ENCODE measurements around the gene NAA16. TPM values are rescaled to one million over a fixed set of nuclear protein-coding genes. Genes with fewer than 3 reads are reported as not detected.
"Not testable (repeated sequence)": the region's sequence is repeated elsewhere in the genome, so short reads cannot be mapped to it uniquely, and the experiment has no call there.

NAA16 gene
- total RNA-seq, 1 donor from 2014 or later, result 7.4 TPM

DNA sequence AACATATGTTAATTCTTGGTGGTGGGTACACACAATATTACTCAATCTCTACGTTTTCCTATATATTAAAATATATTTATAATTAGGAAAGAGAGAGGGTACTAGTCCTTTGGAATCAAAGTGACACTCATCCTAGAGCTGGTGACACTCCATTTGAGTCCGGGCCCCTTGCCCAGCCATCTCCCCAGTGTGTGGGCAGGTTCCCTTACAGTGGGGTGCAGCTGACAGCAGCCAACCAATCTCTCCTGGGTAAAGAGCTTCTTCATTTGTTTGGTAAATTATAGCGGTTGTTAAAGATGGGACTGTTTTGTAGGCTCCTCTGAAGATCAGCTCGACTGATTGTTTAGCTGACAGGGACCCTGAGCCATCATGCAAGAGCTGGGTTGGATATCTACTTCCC lies 109.1 kb downstream of the NAA16 start:
- DNase-seq (ENCODE audit: missing footprints) (no peak), ATAC-seq (no peak)
- intact Hi-C loops (cut with DNase I), result no loop called here

DNA sequence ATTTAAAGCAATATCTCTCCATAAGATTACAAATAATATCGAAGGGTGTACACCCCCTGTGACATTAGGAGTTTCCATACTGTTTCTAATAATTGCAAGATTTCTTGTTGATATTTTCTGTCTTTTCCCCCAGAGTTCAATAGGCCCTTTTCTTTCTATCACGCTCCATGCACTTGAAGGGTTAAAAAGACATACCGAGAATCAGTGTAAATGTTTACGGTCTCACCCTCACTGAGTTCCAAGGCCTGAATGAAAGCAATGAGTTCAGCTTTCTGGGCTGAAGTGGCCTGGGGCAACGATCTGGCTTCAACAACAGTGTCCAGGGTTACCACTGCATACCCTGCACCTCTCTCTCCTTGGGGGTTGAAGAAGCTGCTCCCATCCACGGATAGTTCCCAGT lies 110.3 kb downstream of the NAA16 start:
- ATAC-seq; DNase-seq (ENCODE audit: missing footprints); intact Hi-C loops (cut with DNase I): not testable (repeated sequence)

DNA sequence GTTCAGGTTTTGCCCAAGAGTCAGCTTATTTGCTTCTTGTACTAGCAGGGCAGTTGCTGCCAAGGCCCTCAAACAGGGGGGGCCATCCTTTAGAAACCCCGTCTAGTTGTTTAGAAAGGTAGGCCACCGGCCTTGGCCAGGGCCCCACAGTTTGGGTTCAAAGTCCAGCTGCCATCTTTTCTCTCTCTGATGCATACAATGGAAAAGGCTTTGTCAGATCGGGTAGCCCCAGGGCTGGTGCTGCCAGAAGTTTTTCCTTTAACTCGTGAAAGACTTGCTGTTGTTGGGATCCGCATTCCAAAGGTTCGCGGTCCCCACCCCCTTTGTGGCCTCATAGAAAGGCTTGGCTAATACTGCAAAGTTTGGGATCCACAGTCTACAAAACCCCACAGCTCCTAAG lies 110.9 kb downstream of the NAA16 start:
- DNase-seq (ENCODE audit: missing footprints); intact Hi-C loops (cut with DNase I); ATAC-seq: not testable (repeated sequence)

DNA sequence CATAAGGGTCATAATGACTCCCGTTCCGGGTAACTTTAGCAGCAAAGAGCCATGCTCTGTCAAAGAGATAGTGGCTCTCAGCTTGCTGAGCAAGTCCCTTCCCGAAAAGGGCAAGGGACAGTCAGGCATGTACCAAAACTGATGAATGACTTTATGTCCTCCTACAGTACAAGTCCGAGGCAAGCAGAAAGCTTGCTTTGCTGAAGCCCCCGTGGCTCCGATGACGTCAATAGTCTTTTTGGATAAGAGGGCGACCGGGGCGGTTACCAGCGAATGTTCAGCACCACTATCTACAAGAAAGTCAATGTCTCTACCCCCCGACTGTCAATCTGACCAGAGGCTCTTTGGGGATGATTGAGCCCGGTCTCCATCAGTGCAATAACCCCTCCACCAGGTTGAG lies 112.2 kb downstream of the NAA16 start:
- intact Hi-C loops (cut with DNase I); ATAC-seq; DNase-seq (ENCODE audit: missing footprints): not testable (repeated sequence)

DNA sequence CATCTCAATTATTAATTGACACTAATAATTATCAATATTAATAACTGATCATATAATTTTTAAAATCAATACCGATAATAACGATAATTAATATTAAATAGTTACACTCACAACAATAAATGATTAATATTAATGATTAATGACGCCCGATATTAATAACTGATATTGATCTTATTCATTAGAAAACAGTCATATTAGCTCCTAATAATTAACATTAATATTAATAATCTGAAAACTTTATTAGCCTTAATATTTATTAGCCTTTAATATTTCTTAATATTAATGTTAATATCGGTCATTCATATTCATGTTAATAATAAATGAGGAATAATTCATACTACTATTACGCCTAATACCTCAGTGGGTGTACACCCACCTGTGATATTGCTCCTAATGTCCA lies 113.6 kb downstream of the NAA16 start:
- ATAC-seq; DNase-seq (ENCODE audit: missing footprints); intact Hi-C loops (cut with DNase I): not testable (repeated sequence)

DNA sequence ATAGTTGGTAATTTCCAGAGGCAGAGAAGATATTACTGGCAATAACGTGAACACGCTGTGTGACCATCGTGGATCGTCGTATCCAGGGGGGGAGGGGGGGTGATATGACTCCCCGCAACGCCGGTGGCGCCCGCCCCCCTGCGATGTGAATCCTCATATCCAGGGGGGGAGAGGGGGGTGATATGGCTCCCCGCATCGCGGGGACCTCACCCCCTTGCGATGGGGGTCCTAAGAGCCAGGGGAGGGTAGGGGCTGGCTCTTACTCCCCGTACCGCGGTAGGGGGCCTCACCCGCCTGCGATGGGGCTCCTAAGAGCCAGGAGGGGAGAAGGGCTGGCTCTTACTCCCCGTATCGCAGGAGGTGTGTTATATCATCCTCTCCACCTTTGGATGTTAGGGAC lies 115.0 kb downstream of the NAA16 start:
- ATAC-seq, result no peak
- no peak for DNase-seq (ENCODE audit: missing footprints)
- intact Hi-C loops (cut with DNase I), result no loop called here

Other genes with a start within 250 kb of the NAA16 start
- gene WBP4, start 249.8 kb upstream of the NAA16 start, total RNA-seq, result 20.3 TPM
- 7.7 TPM for gene KBTBD6, start 178.5 kb upstream of the NAA16 start, total RNA-seq
- 5.9 TPM for gene KBTBD7, start 116.7 kb upstream of the NAA16 start, total RNA-seq
- gene MTRF1, start 47.7 kb upstream of the NAA16 start, total RNA-seq, result 15.0 TPM
- 41.4 TPM for gene RGCC, start 146.3 kb downstream of the NAA16 start, total RNA-seq

Data from Right ventricle myocardium inferior (tissue), 1 donor.